Left ventricle myocardium inferior (tissue), 1 donor: ENCODE measurements around the gene PRKD1. TPM values are rescaled to one million over a fixed set of nuclear protein-coding genes. Genes with fewer than 3 reads are reported as not detected.

Experiments used
- DNase-seq: peaks from one replicate; pipeline ENCODE4 v3.0.0-alpha.2; 2020
- H3K27ac ChIP-seq: fragments of 200-600 bp; replicated peaks from 2 replicates; pipeline ENCODE4 v1.8.0; 2021
- H3K27me3 ChIP-seq: fragments of 200-600 bp; 2 replicates; pipeline ENCODE4 v1.8.0; 2021; ENCODE audit warnings: low read depth
- H3K36me3 ChIP-seq: fragments of 200-600 bp; 2 replicates; pipeline ENCODE4 v1.8.0; 2021
- H3K4me1 ChIP-seq: fragments of 200-600 bp; 2 replicates; pipeline ENCODE4 v1.8.0; 2021
- H3K4me3 ChIP-seq: fragments of 200-600 bp; 2 replicates; pipeline ENCODE4 v1.8.0; 2021; ENCODE audit warnings: mild to moderate bottlenecking, moderate library complexity
- H3K9me3 ChIP-seq: fragments of 200-600 bp; replicated peaks from 2 replicates; pipeline ENCODE4 v1.8.0; 2021
- intact Hi-C: fragments of 100-400 bp; cut with micrococcal nuclease; formaldehyde crosslinking; loops from one replicate; pipeline ENCODE4 v1.11.0; 2022
- total RNA-seq: library from RNA; stranded (reverse); fragmentation: NEBNext Ultra II Directional; extraction: Animal tissue kit (Norgen Biotek cat#: 25700); gene quantifications from one replicate; pipeline ENCODE4 v1.2.1, GENCODE V29; 2021
- TF ChIP-seq, protein P1 (sequence below): fragments of 200-600 bp; IDR thresholded peaks from 2 replicates; pipeline ENCODE4 v1.8.0; 2021; ENCODE audit warnings: antibody characterized with exemption, mild to moderate bottlenecking, borderline replicate concordance
- donor health status: DM: no; HTN: yes; CAD: no; lungs with severe emphysema.

Gene PRKD1
- total RNA-seq, 1 donor from 2014 or later = 3.1 TPM

- TF ChIP-seq, protein P1, sequence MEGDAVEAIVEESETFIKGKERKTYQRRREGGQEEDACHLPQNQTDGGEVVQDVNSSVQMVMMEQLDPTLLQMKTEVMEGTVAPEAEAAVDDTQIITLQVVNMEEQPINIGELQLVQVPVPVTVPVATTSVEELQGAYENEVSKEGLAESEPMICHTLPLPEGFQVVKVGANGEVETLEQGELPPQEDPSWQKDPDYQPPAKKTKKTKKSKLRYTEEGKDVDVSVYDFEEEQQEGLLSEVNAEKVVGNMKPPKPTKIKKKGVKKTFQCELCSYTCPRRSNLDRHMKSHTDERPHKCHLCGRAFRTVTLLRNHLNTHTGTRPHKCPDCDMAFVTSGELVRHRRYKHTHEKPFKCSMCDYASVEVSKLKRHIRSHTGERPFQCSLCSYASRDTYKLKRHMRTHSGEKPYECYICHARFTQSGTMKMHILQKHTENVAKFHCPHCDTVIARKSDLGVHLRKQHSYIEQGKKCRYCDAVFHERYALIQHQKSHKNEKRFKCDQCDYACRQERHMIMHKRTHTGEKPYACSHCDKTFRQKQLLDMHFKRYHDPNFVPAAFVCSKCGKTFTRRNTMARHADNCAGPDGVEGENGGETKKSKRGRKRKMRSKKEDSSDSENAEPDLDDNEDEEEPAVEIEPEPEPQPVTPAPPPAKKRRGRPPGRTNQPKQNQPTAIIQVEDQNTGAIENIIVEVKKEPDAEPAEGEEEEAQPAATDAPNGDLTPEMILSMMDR = peak; percentile 74
- Histone ChIP-seq H3K27ac (no peak overlapping the region), H3K36me3 (no peaks in the 10 kb centered on the region), H3K27me3 (peaks cover 18% of the 10 kb centered on the region), H3K4me1 (no peaks in the 10 kb centered on the region), H3K4me3 (no peak overlapping the region), H3K9me3 (no peaks in the 10 kb centered on the region)
- DNase-seq = no peak
- intact Hi-C loops = loop anchor here (2.0 to 10.0 kb wide), 2 partner anchors 454 to 666 kb away; no protein-coding TSS in a partner anchor
Measured at GRCh38 chr14:29548948-29549370, 378.7 kb downstream of the PRKD1 start.

DNA sequence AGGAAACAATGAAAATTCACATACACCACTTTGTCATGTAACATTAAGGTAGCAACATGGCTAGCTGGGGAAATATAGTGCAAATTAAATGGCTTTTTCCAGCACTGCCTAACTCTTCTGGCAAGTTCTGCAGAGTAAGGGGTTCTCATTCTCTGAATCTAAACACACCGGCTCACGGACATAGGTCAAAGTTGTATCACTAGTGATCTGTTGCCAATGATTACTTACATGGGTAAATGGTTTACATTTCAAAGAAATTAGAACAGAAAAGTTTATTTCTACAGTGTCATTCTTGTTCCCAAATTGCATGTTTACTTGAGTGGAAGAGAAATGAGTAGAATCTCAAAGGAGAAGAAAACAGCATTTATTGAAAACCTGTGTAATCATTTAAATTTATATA is 381.9 kb downstream of the PRKD1 start:
- Histone ChIP-seq H3K4me3 (no peak overlapping the region), H3K4me1 (no peaks in the 10 kb centered on the region), H3K36me3 (no peaks in the 10 kb centered on the region), H3K27ac (no peak overlapping the region), H3K9me3 (no peaks in the 10 kb centered on the region), H3K27me3 (peaks cover 26% of the 10 kb centered on the region)
- TF ChIP-seq, protein P1 = no peak
- intact Hi-C loops = loop anchor here (10.0 kb wide), 1 partner anchor 669 kb away; no protein-coding TSS in a partner anchor
- no peak for DNase-seq

DNA sequence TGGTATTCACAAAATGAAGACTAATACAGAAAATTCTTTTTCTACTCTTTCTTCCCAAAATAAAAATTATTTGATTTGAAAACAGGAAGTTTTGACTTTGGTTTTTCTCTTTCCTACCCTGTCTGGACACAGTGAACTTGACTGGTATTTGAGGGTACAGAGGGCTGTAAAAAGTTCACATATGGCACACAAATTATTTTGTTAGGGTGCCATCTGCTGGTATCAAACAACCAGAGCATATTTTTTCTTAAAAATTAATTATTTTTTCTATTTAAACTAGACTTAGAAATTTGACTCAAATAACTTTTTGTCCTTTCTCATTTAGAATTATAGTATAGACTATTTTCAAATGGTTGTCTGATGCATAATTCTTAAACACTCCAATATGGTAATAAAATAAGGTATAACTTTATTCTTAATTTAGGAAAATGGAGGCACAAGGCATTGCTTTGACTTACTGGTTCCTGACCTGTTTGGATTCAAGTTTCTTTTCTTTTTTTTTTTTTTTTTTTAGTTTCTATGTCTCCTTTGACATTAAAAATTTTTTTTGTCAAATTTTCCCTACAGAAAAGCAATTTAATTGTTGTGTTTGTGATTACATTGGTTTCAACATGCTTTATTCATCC is 390.6 kb downstream of the PRKD1 start:
- H3K27me3 ChIP-seq = peaks cover 18% of the 10 kb centered on the region
- H3K9me3 ChIP-seq = no peaks in the 10 kb centered on the region
- TF ChIP-seq, protein P1 = peak; percentile 32
- intact Hi-C loops = loop anchor here (10.0 kb wide), 1 partner anchor 782 kb away; no protein-coding TSS in a partner anchor
- no peaks in the 10 kb centered on the region for H3K4me1 ChIP-seq
- H3K36me3 ChIP-seq = no peaks in the 10 kb centered on the region
- H3K27ac ChIP-seq = no peak overlapping the region
- H3K4me3 ChIP-seq = no peak overlapping the region
- no peak for DNase-seq

DNA sequence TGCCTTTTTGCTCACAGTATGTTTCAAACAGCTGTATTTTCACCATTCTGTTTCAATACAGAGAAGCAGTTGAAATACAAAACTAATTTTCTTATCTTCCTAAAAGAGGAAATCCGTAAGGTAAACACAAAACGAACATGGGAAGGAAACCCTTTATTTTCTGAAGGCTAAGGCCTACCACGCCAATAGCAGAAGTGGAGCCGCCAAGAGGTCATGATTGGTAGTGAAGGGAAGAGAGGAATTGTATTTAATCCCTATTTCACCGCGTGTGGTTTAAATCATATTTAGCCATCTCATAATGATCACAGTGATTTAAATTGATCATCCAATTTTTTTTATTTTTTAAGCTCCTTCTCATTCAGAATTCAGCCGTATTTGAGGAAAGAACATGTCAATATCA is 398.2 kb downstream of the PRKD1 start:
- no peaks in the 10 kb centered on the region for H3K36me3 ChIP-seq
- TF ChIP-seq, protein P1 = peak; percentile 24
- H3K27me3 ChIP-seq = peaks cover 16% of the 10 kb centered on the region
- intact Hi-C loops = no loop called here
- no peaks in the 10 kb centered on the region for H3K4me1 ChIP-seq
- H3K9me3 ChIP-seq = no peaks in the 10 kb centered on the region
- H3K27ac ChIP-seq = no peak overlapping the region
- H3K4me3 ChIP-seq = no peak overlapping the region
- no peak for DNase-seq

- no peaks in the 10 kb centered on the region for H3K36me3 ChIP-seq
- H3K9me3 ChIP-seq = no peaks in the 10 kb centered on the region
- H3K27me3 ChIP-seq = peaks cover 16% of the 10 kb centered on the region
- no peak overlapping the region for H3K4me3 ChIP-seq
- no peaks in the 10 kb centered on the region for H3K4me1 ChIP-seq
- intact Hi-C loops = no loop called here
- TF ChIP-seq, protein P1 = no peak
- H3K27ac ChIP-seq = no peak overlapping the region
- no peak for DNase-seq
Measured at GRCh38 chr14:29528889-29529288, 398.8 kb downstream of the PRKD1 start.
